B cell (primary cell): ENCODE measurements around the gene AUP1.

ENCODE experiments used
- CTCF ChIP-seq: fragments of 200-600 bp; IDR thresholded peaks from one replicate; pipeline ENCODE4 v1.8.0; 2022; ENCODE audit warnings: antibody characterized with exemption, mild to moderate bottlenecking
- EZH2 ChIP-seq: IDR thresholded peaks from 2 replicates; pipeline ENCODE4 v1.6.1; 2012; ENCODE audit warnings: borderline replicate concordance, low read depth, mild to moderate bottlenecking, moderate library complexity, low read length; ENCODE audit not compliant: insufficient read depth, poor library complexity, severe bottlenecking

- TF ChIP-seq CTCF (no peak), EZH2 (no peak)
Observed at GRCh38 chr2:74481961-74482800, 47.3 kb downstream of the AUP1 start.
